ENCODE results near the gene FIBP. TPM values are rescaled to one million over a fixed set of nuclear protein-coding genes. Genes with fewer than 3 reads are reported as not detected.

FIBP gene
- total RNA-seq, 1 experiment from 2014 or later = 93.1 TPM

- Mint-ChIP-seq H3K27ac (no peak overlapping the region), H3K36me3 (peaks cover 2% of the 10 kb centered on the region), H3K4me3 (no peak overlapping the region), H3K27me3 (ENCODE audit: low read depth) (peaks cover 48% of the 10 kb centered on the region), H3K4me1 (peaks cover 23% of the 10 kb centered on the region), H3K9me3 (no peaks in the 10 kb centered on the region)
- DNase-seq (ENCODE audit: low spot score) = no peak
- ChIA-PET CTCF (interaction anchor here (2.8 to 4.8 kb wide), 2 partner anchors 7 to 13 kb away, joined by 31 to 47 read pairs; partner anchors contain the start of genes CCDC85B and FIBP), POLR2A (no interaction called here)
- TF ChIP-seq, protein P1, sequence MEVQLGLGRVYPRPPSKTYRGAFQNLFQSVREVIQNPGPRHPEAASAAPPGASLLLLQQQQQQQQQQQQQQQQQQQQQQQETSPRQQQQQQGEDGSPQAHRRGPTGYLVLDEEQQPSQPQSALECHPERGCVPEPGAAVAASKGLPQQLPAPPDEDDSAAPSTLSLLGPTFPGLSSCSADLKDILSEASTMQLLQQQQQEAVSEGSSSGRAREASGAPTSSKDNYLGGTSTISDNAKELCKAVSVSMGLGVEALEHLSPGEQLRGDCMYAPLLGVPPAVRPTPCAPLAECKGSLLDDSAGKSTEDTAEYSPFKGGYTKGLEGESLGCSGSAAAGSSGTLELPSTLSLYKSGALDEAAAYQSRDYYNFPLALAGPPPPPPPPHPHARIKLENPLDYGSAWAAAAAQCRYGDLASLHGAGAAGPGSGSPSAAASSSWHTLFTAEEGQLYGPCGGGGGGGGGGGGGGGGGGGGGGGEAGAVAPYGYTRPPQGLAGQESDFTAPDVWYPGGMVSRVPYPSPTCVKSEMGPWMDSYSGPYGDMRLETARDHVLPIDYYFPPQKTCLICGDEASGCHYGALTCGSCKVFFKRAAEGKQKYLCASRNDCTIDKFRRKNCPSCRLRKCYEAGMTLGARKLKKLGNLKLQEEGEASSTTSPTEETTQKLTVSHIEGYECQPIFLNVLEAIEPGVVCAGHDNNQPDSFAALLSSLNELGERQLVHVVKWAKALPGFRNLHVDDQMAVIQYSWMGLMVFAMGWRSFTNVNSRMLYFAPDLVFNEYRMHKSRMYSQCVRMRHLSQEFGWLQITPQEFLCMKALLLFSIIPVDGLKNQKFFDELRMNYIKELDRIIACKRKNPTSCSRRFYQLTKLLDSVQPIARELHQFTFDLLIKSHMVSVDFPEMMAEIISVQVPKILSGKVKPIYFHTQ (CRISPR knock-in tag; IDR thresholded peaks at IDR 0.05) = no peak
- TF ChIP-seq, protein P2, sequence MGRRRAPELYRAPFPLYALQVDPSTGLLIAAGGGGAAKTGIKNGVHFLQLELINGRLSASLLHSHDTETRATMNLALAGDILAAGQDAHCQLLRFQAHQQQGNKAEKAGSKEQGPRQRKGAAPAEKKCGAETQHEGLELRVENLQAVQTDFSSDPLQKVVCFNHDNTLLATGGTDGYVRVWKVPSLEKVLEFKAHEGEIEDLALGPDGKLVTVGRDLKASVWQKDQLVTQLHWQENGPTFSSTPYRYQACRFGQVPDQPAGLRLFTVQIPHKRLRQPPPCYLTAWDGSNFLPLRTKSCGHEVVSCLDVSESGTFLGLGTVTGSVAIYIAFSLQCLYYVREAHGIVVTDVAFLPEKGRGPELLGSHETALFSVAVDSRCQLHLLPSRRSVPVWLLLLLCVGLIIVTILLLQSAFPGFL (CRISPR knock-in tag; IDR thresholded peaks at IDR 0.05; ENCODE audit: borderline replicate concordance) = no peak
- TF ChIP-seq EMX1 (CRISPR knock-in tag; IDR thresholded peaks at IDR 0.05) (no peak), NFYB (CRISPR knock-in tag; conservative IDR thresholded peaks at IDR 0.05; ENCODE audit: low read depth) (no peak), ESRRA (CRISPR knock-in tag; IDR thresholded peaks at IDR 0.05; ENCODE audit: borderline replicate concordance) (no peak), GRHL2 (CRISPR knock-in tag; IDR thresholded peaks at IDR 0.05; ENCODE audit: insufficient replicate concordance, severe bottlenecking) (no peak), ATF3 (CRISPR knock-in tag; conservative IDR thresholded peaks at IDR 0.05) (no peak), ZSCAN18 (CRISPR knock-in tag; IDR thresholded peaks at IDR 0.05) (no peak), ATF6 (CRISPR knock-in tag; IDR thresholded peaks at IDR 0.05) (no peak), CREM (CRISPR knock-in tag; IDR thresholded peaks at IDR 0.05) (no peak), ZNF219 (CRISPR knock-in tag; IDR thresholded peaks at IDR 0.05; ENCODE audit: borderline replicate concordance) (no peak), HMGXB4 (CRISPR knock-in tag; IDR thresholded peaks at IDR 0.05) (no peak), FOXJ3 (CRISPR knock-in tag; IDR thresholded peaks at IDR 0.05; ENCODE audit: borderline replicate concordance) (no peak), ELF4 (CRISPR knock-in tag; IDR thresholded peaks at IDR 0.05; ENCODE audit: low read depth) (no peak)
- TF ChIP-seq, protein P3, sequence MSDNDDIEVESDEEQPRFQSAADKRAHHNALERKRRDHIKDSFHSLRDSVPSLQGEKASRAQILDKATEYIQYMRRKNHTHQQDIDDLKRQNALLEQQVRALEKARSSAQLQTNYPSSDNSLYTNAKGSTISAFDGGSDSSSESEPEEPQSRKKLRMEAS (CRISPR knock-in tag; IDR thresholded peaks at IDR 0.05) = no peak
- TF ChIP-seq, protein P4, sequence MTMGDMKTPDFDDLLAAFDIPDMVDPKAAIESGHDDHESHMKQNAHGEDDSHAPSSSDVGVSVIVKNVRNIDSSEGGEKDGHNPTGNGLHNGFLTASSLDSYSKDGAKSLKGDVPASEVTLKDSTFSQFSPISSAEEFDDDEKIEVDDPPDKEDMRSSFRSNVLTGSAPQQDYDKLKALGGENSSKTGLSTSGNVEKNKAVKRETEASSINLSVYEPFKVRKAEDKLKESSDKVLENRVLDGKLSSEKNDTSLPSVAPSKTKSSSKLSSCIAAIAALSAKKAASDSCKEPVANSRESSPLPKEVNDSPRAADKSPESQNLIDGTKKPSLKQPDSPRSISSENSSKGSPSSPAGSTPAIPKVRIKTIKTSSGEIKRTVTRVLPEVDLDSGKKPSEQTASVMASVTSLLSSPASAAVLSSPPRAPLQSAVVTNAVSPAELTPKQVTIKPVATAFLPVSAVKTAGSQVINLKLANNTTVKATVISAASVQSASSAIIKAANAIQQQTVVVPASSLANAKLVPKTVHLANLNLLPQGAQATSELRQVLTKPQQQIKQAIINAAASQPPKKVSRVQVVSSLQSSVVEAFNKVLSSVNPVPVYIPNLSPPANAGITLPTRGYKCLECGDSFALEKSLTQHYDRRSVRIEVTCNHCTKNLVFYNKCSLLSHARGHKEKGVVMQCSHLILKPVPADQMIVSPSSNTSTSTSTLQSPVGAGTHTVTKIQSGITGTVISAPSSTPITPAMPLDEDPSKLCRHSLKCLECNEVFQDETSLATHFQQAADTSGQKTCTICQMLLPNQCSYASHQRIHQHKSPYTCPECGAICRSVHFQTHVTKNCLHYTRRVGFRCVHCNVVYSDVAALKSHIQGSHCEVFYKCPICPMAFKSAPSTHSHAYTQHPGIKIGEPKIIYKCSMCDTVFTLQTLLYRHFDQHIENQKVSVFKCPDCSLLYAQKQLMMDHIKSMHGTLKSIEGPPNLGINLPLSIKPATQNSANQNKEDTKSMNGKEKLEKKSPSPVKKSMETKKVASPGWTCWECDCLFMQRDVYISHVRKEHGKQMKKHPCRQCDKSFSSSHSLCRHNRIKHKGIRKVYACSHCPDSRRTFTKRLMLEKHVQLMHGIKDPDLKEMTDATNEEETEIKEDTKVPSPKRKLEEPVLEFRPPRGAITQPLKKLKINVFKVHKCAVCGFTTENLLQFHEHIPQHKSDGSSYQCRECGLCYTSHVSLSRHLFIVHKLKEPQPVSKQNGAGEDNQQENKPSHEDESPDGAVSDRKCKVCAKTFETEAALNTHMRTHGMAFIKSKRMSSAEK (CRISPR knock-in tag; IDR thresholded peaks at IDR 0.05; ENCODE audit: borderline replicate concordance) = no peak
- TF ChIP-seq, protein P5, sequence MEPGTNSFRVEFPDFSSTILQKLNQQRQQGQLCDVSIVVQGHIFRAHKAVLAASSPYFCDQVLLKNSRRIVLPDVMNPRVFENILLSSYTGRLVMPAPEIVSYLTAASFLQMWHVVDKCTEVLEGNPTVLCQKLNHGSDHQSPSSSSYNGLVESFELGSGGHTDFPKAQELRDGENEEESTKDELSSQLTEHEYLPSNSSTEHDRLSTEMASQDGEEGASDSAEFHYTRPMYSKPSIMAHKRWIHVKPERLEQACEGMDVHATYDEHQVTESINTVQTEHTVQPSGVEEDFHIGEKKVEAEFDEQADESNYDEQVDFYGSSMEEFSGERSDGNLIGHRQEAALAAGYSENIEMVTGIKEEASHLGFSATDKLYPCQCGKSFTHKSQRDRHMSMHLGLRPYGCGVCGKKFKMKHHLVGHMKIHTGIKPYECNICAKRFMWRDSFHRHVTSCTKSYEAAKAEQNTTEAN (CRISPR knock-in tag; IDR thresholded peaks at IDR 0.05) = no peak
- ATAC-seq = no peak
Observed at GRCh38 chr11:65897020-65897471, 8.8 kb upstream of the FIBP start.
